Measurements from ENCODE around the gene TARS1. TPM values are rescaled to one million over a fixed set of nuclear protein-coding genes. Genes with fewer than 3 reads are reported as not detected.

TARS1 gene
- total and polyA plus RNA-seq, 2 of the 4 experiments (the other 2 are of a cell fraction): 90.8 to 175 TPM

- Histone ChIP-seq H4K91ac (ENCODE audit: insufficient read depth, low read depth, low read length) (no peak overlapping the region), H4K8ac (ENCODE audit: low read depth in 2 of 2, low read length in 2 of 2) (no peak overlapping the region), H3K9me1 (ENCODE audit: insufficient read depth, low read length) (0 out of 2 replicates have a peak, but pooled peaks cover 2% of the 10 kb centered on the region), H4K5ac (ENCODE audit: low read depth, low read length) (peak overlapping the region; percentile 61; the same call in 1 of the 2 replicates), H3K14ac (replicated peaks; ENCODE audit: low read depth, low read length) (no peak overlapping the region), H2BK20ac (ENCODE audit: low read depth, low read length) (no peak overlapping the region), H4K20me1 (ENCODE audit: insufficient read depth, low read length) (no peaks in the 10 kb centered on the region), H3K4me1 (ENCODE audit: control insufficient read depth, insufficient read depth, low read length) (peaks cover 2% of the 10 kb centered on the region), H2BK120ac (ENCODE audit: low read depth, low read length) (no peak overlapping the region), H2AK9ac (replicated peaks; ENCODE audit: low read depth, low read length, poor library complexity) (no peak overlapping the region), H2AFZ (replicated peaks; ENCODE audit: low read length, poor library complexity) (no peak overlapping the region), H3K27ac (ENCODE audit: insufficient read depth, low read length) (peak overlapping the region; percentile 27; the same call in 1 of the 2 replicates), H3K9me3 (ENCODE audit: control insufficient read depth, insufficient read depth, low read length) (no peaks in the 10 kb centered on the region), H3K56ac (ENCODE audit: extremely low read depth, insufficient read depth, low read length) (no peak overlapping the region), H3K4me2 (ENCODE audit: low read depth, low read length) (no peak overlapping the region), H3K23ac (ENCODE audit: low read depth, low read length) (no peak overlapping the region), H3K4ac (ENCODE audit: low read depth, low read length) (0 out of 2 replicates have a peak overlapping the region, but pooled peaks have one; percentile 20), H3K18ac (ENCODE audit: low read depth, low read length) (no peak overlapping the region), H3K36me3 (ENCODE audit: control insufficient read depth, insufficient read depth, low read length) (no peaks in the 10 kb centered on the region), H3K27me3 (ENCODE audit: control insufficient read depth, insufficient read depth, low read length) (no peaks in the 10 kb centered on the region), H2AK5ac (ENCODE audit: low read depth, low read length) (no peak overlapping the region), H2BK5ac (ENCODE audit: low read depth, low read length, poor library complexity, severe bottlenecking) (no peak overlapping the region), H2BK15ac (ENCODE audit: low read depth, low read length) (no peak overlapping the region), H3K4me3 (ENCODE audit: insufficient read depth, low read depth, low read length) (no peak overlapping the region), H3K79me1 (ENCODE audit: low read depth in 1 of 2, low read length in 2 of 2) (no peaks in the 10 kb centered on the region), H3K9ac (ENCODE audit: low read depth, low read length) (no peak overlapping the region)
- no TSS peak for BruUV-seq (replicated peaks)
- dilution Hi-C loops (cut with HindIII; ENCODE audit: low sequenced_read_pairs, unreplicated experiment) (no loop called here), intact Hi-C loops (cut with micrococcal nuclease) (no loop called here), in situ Hi-C loops (cut with MboI; ENCODE audit: low sequenced_read_pairs) (loop anchor here (25.0 kb wide), 1 partner anchor 222 kb away; no protein-coding TSS in a partner anchor)
- POLR2A ChIA-PET (ENCODE audit: unreplicated experiment): no interaction called here
- no CpG with 5 or more reads among the region's 7 CpGs for WGBS, 2 experiments (ENCODE audit: extremely low coverage in 2 of 2, insufficient read length in 1 of 2)
- TF ChIP-seq POLR2A (IDR thresholded peaks at IDR 0.05; ENCODE audit: low read depth, low read length) (no peak), CEBPB (IDR thresholded peaks at IDR 0.05; ENCODE audit: low read depth, low read length) (peak; percentile 57; the same call in 1 of the 2 replicates), NFE2L2 (IDR thresholded peaks at IDR 0.05; ENCODE audit: low read depth, low read length) (no peak), USF2 (IDR thresholded peaks at IDR 0.05; ENCODE audit: low read depth, low read length) (no peak)
- CTCF ChIA-PET: interaction anchor here (0.6 to 1.1 kb wide), 2 partner anchors 110 to 657 kb away, joined by 3 read pairs; no protein-coding TSS in a partner anchor
- peak; percentile 83 for DNase-seq
- peak; percentile 65 for ATAC-seq (ENCODE audit: low read depth)
Measured at GRCh38 chr5:33409435-33410170, 31.2 kb upstream of the TARS1 start.

Measured in IMR-90 (cell line).